H9 (cell line): ENCODE measurements around the gene DPH3. TPM values are rescaled to one million over a fixed set of nuclear protein-coding genes. Genes with fewer than 3 reads are reported as not detected.

Experiments used
- DNase-seq: peaks from one replicate; pipeline ENCODE4 v3.0.0-alpha.2; 2017
- H2AFZ ChIP-seq: one replicate; pipeline ENCODE4 v1.6.1; 2013; ENCODE audit warnings: mild to moderate bottlenecking, low read length, control low read depth, moderate library complexity
- H2AK5ac ChIP-seq: 2 replicates; pipeline ENCODE4 v1.6.1; 2013; ENCODE audit warnings: low read length, control low read depth, mixed read lengths; ENCODE audit not compliant: insufficient read length
- H2BK120ac ChIP-seq: one replicate; pipeline ENCODE4 v1.6.1; 2013; ENCODE audit warnings: low read depth, mild to moderate bottlenecking, low read length, control low read depth, inconsistent platforms; ENCODE audit not compliant: poor library complexity, severe bottlenecking
- H2BK12ac ChIP-seq: 2 replicates; pipeline ENCODE4 v1.6.1; 2013; ENCODE audit warnings: low read length, control low read depth, mixed read lengths, low read depth; ENCODE audit not compliant: insufficient read length
- H2BK15ac ChIP-seq: 2 replicates; pipeline ENCODE4 v1.6.1; 2013; ENCODE audit warnings: low read depth, low read length, control low read depth
- H2BK20ac ChIP-seq: one replicate; pipeline ENCODE4 v1.6.1; 2013; ENCODE audit warnings: low read depth, mild to moderate bottlenecking, low read length, control low read depth, inconsistent platforms; ENCODE audit not compliant: poor library complexity, severe bottlenecking
- H2BK5ac ChIP-seq: 2 replicates; pipeline ENCODE4 v1.6.1; 2013; ENCODE audit warnings: low read length, control low read depth, mixed read lengths; ENCODE audit not compliant: insufficient read length
- H3K14ac ChIP-seq: 2 replicates; pipeline ENCODE4 v1.6.1; 2013; ENCODE audit warnings: low read length, control low read depth; ENCODE audit not compliant: insufficient read depth
- H3K18ac ChIP-seq: 2 replicates; pipeline ENCODE4 v1.6.1; 2013; ENCODE audit warnings: low read depth, mild to moderate bottlenecking, mixed read lengths, low read length, control low read depth; ENCODE audit not compliant: insufficient read length
- H3K23ac ChIP-seq: 2 replicates; pipeline ENCODE4 v1.6.1; 2013; ENCODE audit warnings: low read length, control low read depth, mixed read lengths, low read depth; ENCODE audit not compliant: insufficient read length
- H3K23me2 ChIP-seq: 2 replicates; pipeline ENCODE4 v1.6.1; 2013; ENCODE audit warnings: low read depth, mild to moderate bottlenecking, mixed read lengths, low read length, control low read depth; ENCODE audit not compliant: insufficient read length, poor library complexity, severe bottlenecking
- H3K27ac ChIP-seq: 2 replicates; pipeline ENCODE4 v1.5.1; 2013; ENCODE audit warnings: low read length, control low read depth, mixed read lengths, low read depth; ENCODE audit not compliant: insufficient read length
- H3K27me3 ChIP-seq: 2 replicates; pipeline ENCODE4 v1.6.1; 2013; ENCODE audit warnings: low read length, control low read depth, inconsistent platforms; ENCODE audit not compliant: insufficient read depth
- H3K4ac ChIP-seq: 2 replicates; pipeline ENCODE4 v1.6.1; 2013; ENCODE audit warnings: low read depth, mild to moderate bottlenecking, control low read depth, inconsistent platforms, low read length, moderate library complexity
- H3K4me1 ChIP-seq: 2 replicates; pipeline ENCODE4 v1.6.1; 2013; ENCODE audit warnings: low read length, control low read depth, inconsistent platforms; ENCODE audit not compliant: insufficient read depth
- H3K4me2 ChIP-seq: 2 replicates; pipeline ENCODE4 v1.6.1; 2013; ENCODE audit warnings: low read length, control low read depth, mixed read lengths; ENCODE audit not compliant: insufficient read length, insufficient read depth
- H3K56ac ChIP-seq: 2 replicates; pipeline ENCODE4 v1.6.1; 2013; ENCODE audit warnings: low read depth, mild to moderate bottlenecking, mixed read lengths, low read length, control low read depth; ENCODE audit not compliant: insufficient read length
- H3K79me1 ChIP-seq: 2 replicates; pipeline ENCODE4 v1.6.1; 2013; ENCODE audit warnings: low read depth, mild to moderate bottlenecking, moderate library complexity, low read length, control low read depth, inconsistent platforms; ENCODE audit not compliant: insufficient read depth, poor library complexity, severe bottlenecking
- H3K79me2 ChIP-seq: 2 replicates; pipeline ENCODE4 v1.6.1; 2013; ENCODE audit warnings: low read length, control low read depth, inconsistent platforms; ENCODE audit not compliant: insufficient read depth
- H3K9ac ChIP-seq: 2 replicates; pipeline ENCODE4 v1.6.1; 2013; ENCODE audit warnings: low read length, control low read depth, mixed read lengths; ENCODE audit not compliant: insufficient read length; ENCODE audit errors: extremely low read depth
- H3K9me3 ChIP-seq: one replicate; pipeline ENCODE4 v1.6.1; 2013; ENCODE audit warnings: low read depth, low read length, inconsistent platforms; ENCODE audit not compliant: control insufficient read depth
- H3T11ph ChIP-seq: one replicate; pipeline ENCODE4 v1.6.1; 2013; ENCODE audit warnings: mild to moderate bottlenecking, low read length, control low read depth, inconsistent platforms
- H4K20me1 ChIP-seq: one replicate; pipeline ENCODE4 v1.6.1; 2013; ENCODE audit not compliant: control insufficient read depth, insufficient read length, insufficient read depth
- H4K5ac ChIP-seq: 2 replicates; pipeline ENCODE4 v1.6.1; 2013; ENCODE audit warnings: low read depth, mild to moderate bottlenecking, mixed read lengths, low read length, control low read depth; ENCODE audit not compliant: insufficient read length
- H4K8ac ChIP-seq: replicated peaks from 2 replicates; pipeline ENCODE4 v1.6.1; 2013; ENCODE audit warnings: low read length, control low read depth, mixed read lengths, low read depth; ENCODE audit not compliant: insufficient read length
- H4K91ac ChIP-seq: 2 replicates; pipeline ENCODE4 v1.6.1; 2013; ENCODE audit warnings: low read depth, mild to moderate bottlenecking, moderate library complexity, mixed read lengths, low read length, control low read depth; ENCODE audit not compliant: insufficient read length
- H3K27ac Mint-ChIP-seq, 3 experiments: 2 replicates in 2 of 3; 3 replicates in 1 of 3; pipeline ENCODE4 v1.8.0; 2020 to 2021; ENCODE audit warnings: mixed read lengths in 3 of 3, mild to moderate bottlenecking in 1 of 3, moderate library complexity in 1 of 3
- H3K27me3 Mint-ChIP-seq: 2 replicates; pipeline ENCODE4 v1.8.0; 2021; ENCODE audit warnings: low read depth, mild to moderate bottlenecking, moderate library complexity, mixed read lengths
- H3K36me3 Mint-ChIP-seq, 3 experiments: 2 replicates in 2 of 3; 3 replicates in 1 of 3; pipeline ENCODE4 v1.8.0; 2020 to 2021; ENCODE audit warnings: low read depth in 3 of 3, mixed read lengths in 3 of 3; ENCODE audit not compliant: insufficient read depth in 1 of 3
- H3K4me1 Mint-ChIP-seq, 2 experiments: 2 replicates each; pipeline ENCODE4 v1.8.0; 2020; ENCODE audit warnings: mixed read lengths in 2 of 2
- H3K4me3 Mint-ChIP-seq, 2 experiments: 2 replicates in 1 of 2; 3 replicates in 1 of 2; pipeline ENCODE4 v1.8.0; 2020 to 2021; ENCODE audit warnings: mild to moderate bottlenecking in 2 of 2, mixed read lengths in 2 of 2, moderate library complexity in 1 of 2
- H3K9me3 Mint-ChIP-seq, 2 experiments: 2 replicates in 1 of 2; 3 replicates in 1 of 2; pipeline ENCODE4 v1.8.0; 2020; ENCODE audit warnings: mild to moderate bottlenecking in 2 of 2, mixed read lengths in 2 of 2, moderate library complexity in 1 of 2
- WGBS: extraction: QIAGEN DNeasy Blood & Tissue Kit; methylation state at CpG from one replicate; pipeline ENCODE4 v1.1.7; 2013; ENCODE audit warnings: missing lambda C conversion rate, low lambda C conversion rate, mixed read lengths; ENCODE audit not compliant: insufficient read length; ENCODE audit errors: extremely low coverage; 5-methylcytosine and 5-hydroxymethylcytosine counted together
- total RNA-seq: library from RNA; stranded (reverse); gene quantifications from 2 replicates; pipeline ENCODE4 v1.2.1, GENCODE V29; 2021
- TF ChIP-seq, protein P1 (sequence below): fragments of 200-600 bp; sonication (generic); conservative IDR thresholded peaks from 3 replicates; pipeline ENCODE4 v1.8.0; 2021; ENCODE audit warnings: antibody characterized with exemption, mild to moderate bottlenecking

Gene DPH3
- total RNA-seq, 1 experiment from 2014 or later: 36.2 TPM

DNA sequence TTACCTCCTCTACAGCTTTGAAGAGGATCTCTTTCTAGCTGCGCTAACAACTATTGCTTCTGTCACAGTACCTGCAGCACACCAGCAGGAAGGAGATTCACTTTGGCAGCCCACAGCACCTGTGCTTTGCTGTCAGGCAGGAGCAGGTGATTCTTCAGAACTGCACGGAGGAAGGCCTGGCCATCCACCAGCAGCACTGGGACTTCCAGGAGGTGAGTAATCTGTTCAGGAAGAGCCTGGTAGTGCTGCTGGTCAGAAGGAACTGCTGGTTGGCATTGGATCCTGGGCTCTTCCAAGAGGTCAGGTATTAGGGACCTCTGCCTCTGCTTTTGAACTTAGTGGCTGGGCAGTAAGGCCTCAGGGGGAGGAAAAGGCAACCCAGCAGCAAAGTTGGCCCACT is 42.2 kb downstream of the DPH3 start:
- no peak overlapping the region for H2AK5ac ChIP-seq

More for the DNA sequence above, 42.2 kb downstream of the DPH3 start:
- H3K18ac ChIP-seq: no peak overlapping the region
- no peak overlapping the region for H3K9ac ChIP-seq
- no peak overlapping the region for H3K27ac ChIP-seq
- TF ChIP-seq, protein P1, sequence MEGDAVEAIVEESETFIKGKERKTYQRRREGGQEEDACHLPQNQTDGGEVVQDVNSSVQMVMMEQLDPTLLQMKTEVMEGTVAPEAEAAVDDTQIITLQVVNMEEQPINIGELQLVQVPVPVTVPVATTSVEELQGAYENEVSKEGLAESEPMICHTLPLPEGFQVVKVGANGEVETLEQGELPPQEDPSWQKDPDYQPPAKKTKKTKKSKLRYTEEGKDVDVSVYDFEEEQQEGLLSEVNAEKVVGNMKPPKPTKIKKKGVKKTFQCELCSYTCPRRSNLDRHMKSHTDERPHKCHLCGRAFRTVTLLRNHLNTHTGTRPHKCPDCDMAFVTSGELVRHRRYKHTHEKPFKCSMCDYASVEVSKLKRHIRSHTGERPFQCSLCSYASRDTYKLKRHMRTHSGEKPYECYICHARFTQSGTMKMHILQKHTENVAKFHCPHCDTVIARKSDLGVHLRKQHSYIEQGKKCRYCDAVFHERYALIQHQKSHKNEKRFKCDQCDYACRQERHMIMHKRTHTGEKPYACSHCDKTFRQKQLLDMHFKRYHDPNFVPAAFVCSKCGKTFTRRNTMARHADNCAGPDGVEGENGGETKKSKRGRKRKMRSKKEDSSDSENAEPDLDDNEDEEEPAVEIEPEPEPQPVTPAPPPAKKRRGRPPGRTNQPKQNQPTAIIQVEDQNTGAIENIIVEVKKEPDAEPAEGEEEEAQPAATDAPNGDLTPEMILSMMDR: no peak
- Mint-ChIP-seq H3K36me3 (no peaks in the 10 kb centered on the region; a peak in 1 of 7 replicates), H3K27me3 (peaks cover 6% of the 10 kb centered on the region; the same call in 1 of the 2 replicates), H3K4me1 (no peaks in the 10 kb centered on the region), H3K9me3 (no peaks in the 10 kb centered on the region), H3K4me3 (no peak overlapping the region), H3K27ac (no peak overlapping the region)
- H2BK20ac ChIP-seq: no peak overlapping the region
- H3K79me1 ChIP-seq: no peaks in the 10 kb centered on the region
- no CpG with 5 or more reads among the region's 2 CpGs for WGBS
- no peaks in the 10 kb centered on the region for H3K23me2 ChIP-seq
- H3K4ac ChIP-seq: no peak overlapping the region
- H4K91ac ChIP-seq: no peak overlapping the region
- no peak overlapping the region; the same call in 1 of the 2 replicates for H3K14ac ChIP-seq
- no peaks in the 10 kb centered on the region for H3K79me2 ChIP-seq
- no peaks in the 10 kb centered on the region for H3K9me3 ChIP-seq
- no peak overlapping the region for H3K56ac ChIP-seq
- no peak overlapping the region for H4K8ac ChIP-seq
- no peak overlapping the region for H2BK120ac ChIP-seq
- H2BK5ac ChIP-seq: no peak overlapping the region
- no peaks in the 10 kb centered on the region for H4K20me1 ChIP-seq
- no peaks in the 10 kb centered on the region for H3K4me1 ChIP-seq
- H3K23ac ChIP-seq: no peak overlapping the region
- no peak overlapping the region for H3K4me2 ChIP-seq
- no peaks in the 10 kb centered on the region for H3K27me3 ChIP-seq
- no peak overlapping the region for H2AFZ ChIP-seq
- H2BK15ac ChIP-seq: no peak overlapping the region
- no peak overlapping the region for H4K5ac ChIP-seq
- H2BK12ac ChIP-seq: no peak overlapping the region
- DNase-seq: no peak
- H3T11ph ChIP-seq: no peak overlapping the region
